HEK293T (cell line): ENCODE data around the gene SDC4.

ENCODE experiments used
- CTCF ChIA-PET: fragments of 350-600 bp; formaldehyde crosslinking; extraction: SDS; loops from one replicate; lab custom pipeline; 2021; ENCODE audit warnings: antibody characterized with exemption, inconsistent platforms; lab: Yijun Ruan, JAX
- POLR2A ChIA-PET: fragments of 350-600 bp; formaldehyde crosslinking; extraction: SDS; loops from one replicate; lab custom pipeline; 2020; ENCODE audit warnings: antibody characterized with exemption, inconsistent platforms; lab: Yijun Ruan, JAX
- DNase-seq: peaks from one replicate; pipeline ENCODE4 v3.0.0; 2012; ENCODE audit warnings: mixed read lengths; ENCODE audit errors: extremely low spot score
- ARNT ChIP-seq: fragments of 450-650 bp; IDR thresholded peaks from 2 replicates; pipeline ENCODE4 v1.6.1; 2017; ENCODE audit warnings: mild to moderate bottlenecking
- BHLHE40 ChIP-seq: fragments of 450-650 bp; IDR thresholded peaks from 2 replicates; pipeline ENCODE4 v1.6.1; 2016; ENCODE audit warnings: mild to moderate bottlenecking, moderate library complexity, borderline replicate concordance
- CTBP1 ChIP-seq: fragments of 450-650 bp; IDR thresholded peaks from 2 replicates; pipeline ENCODE4 v1.6.1; 2016; ENCODE audit warnings: borderline replicate concordance
- ELF4 ChIP-seq: fragments of 450-650 bp; IDR thresholded peaks from 2 replicates; pipeline ENCODE4 v1.6.1; 2017; ENCODE audit warnings: antibody characterized with exemption
- FOXA1 ChIP-seq: fragments of 450-650 bp; IDR thresholded peaks from 2 replicates; pipeline ENCODE4 v1.6.1; 2016; ENCODE audit warnings: mild to moderate bottlenecking
- FOXK2 ChIP-seq: fragments of 450-650 bp; IDR thresholded peaks from 2 replicates; pipeline ENCODE4 v1.6.1; 2016; ENCODE audit warnings: mild to moderate bottlenecking
- FOXM1 ChIP-seq: fragments of 450-650 bp; IDR thresholded peaks from 2 replicates; pipeline ENCODE4 v1.6.1; 2017; ENCODE audit warnings: mild to moderate bottlenecking, borderline replicate concordance
- HDGF ChIP-seq: fragments of 450-650 bp; IDR thresholded peaks from 2 replicates; pipeline ENCODE4 v1.6.1; 2017; ENCODE audit warnings: antibody characterized with exemption, borderline replicate concordance
- L3MBTL2 ChIP-seq: fragments of 450-650 bp; conservative IDR thresholded peaks from 2 replicates; pipeline ENCODE4 v1.6.1; 2016; ENCODE audit warnings: mild to moderate bottlenecking
- LEF1 ChIP-seq: fragments of 450-650 bp; IDR thresholded peaks from 2 replicates; pipeline ENCODE4 v1.6.1; 2017; ENCODE audit warnings: mild to moderate bottlenecking, borderline replicate concordance
- NFRKB ChIP-seq: fragments of 450-650 bp; IDR thresholded peaks from 2 replicates; pipeline ENCODE4 v1.6.1; 2016; ENCODE audit warnings: mild to moderate bottlenecking, moderate library complexity
- PKNOX1 ChIP-seq: fragments of 450-650 bp; IDR thresholded peaks from 2 replicates; pipeline ENCODE4 v1.6.1; 2016
- SP1 ChIP-seq: fragments of 450-650 bp; IDR thresholded peaks from 2 replicates; pipeline ENCODE4 v1.6.1; 2017
- SUZ12 ChIP-seq: fragments of 450-650 bp; IDR thresholded peaks from 2 replicates; pipeline ENCODE4 v1.6.1; 2016; ENCODE audit warnings: mild to moderate bottlenecking
- TARDBP ChIP-seq: fragments of 450-650 bp; IDR thresholded peaks from 2 replicates; pipeline ENCODE4 v1.6.1; 2016
- ZNF384 ChIP-seq: fragments of 450-650 bp; IDR thresholded peaks from 2 replicates; pipeline ENCODE4 v1.6.1; 2016

Gene SDC4

GRCh38 chr20:45347936-45348778, at the start of gene SDC4:
SDC4 (minus strand) TSS chr20:45348424; CDS start chr20:45348384, 40 bp downstream.
- DNase-seq = peak; percentile 69
- POLR2A ChIA-PET = interaction anchor here (0.8 to 3.2 kb wide), 4 partner anchors 11 to 68 kb away, joined by 3 to 16 read pairs (median 4); partner anchors contain the start of genes PIGT and SYS1
- CTCF ChIA-PET = interaction anchor here (0.9 to 1.0 kb wide), 3 partner anchors 21 to 105 kb away, joined by 3 read pairs; no protein-coding TSS in a partner anchor
- peak; percentile 54; the same call in 1 of the 2 replicates for TF ChIP-seq L3MBTL2
- no peak for TF ChIP-seq ARNT
- no peak for TF ChIP-seq PKNOX1

- ChIA-PET POLR2A (interaction anchor here (1.3 to 1.9 kb wide), 2 partner anchors 11 to 21 kb away, joined by 6 to 7 read pairs; partner anchors contain the start of gene PIGT), CTCF (interaction anchor here (1.6 kb wide), 1 partner anchor 11 kb away, joined by 3 read pairs; no protein-coding TSS in a partner anchor)
- TF ChIP-seq SUZ12 (no peak), PKNOX1 (no peak), L3MBTL2 (no peak), CTBP1 (no peak), FOXK2 (no peak), BHLHE40 (no peak), ZNF384 (no peak), SP1 (no peak), TARDBP (no peak), NFRKB (no peak), HDGF (no peak)
- no peak for DNase-seq
Measured at GRCh38 chr20:45395114-45395415, 46.8 kb upstream of the SDC4 start.

- no peak for TF ChIP-seq SP1
- TF ChIP-seq BHLHE40 = no peak
- TF ChIP-seq FOXM1 = no peak
- TF ChIP-seq ZNF384 = no peak
- TF ChIP-seq ELF4 = no peak
- TF ChIP-seq FOXA1 = no peak
- no peak for TF ChIP-seq PKNOX1
- TF ChIP-seq LEF1 = no peak
- no peak for TF ChIP-seq TARDBP
- no peak for TF ChIP-seq HDGF
- no peak for TF ChIP-seq SUZ12
- no peak for TF ChIP-seq NFRKB
- CTCF ChIA-PET = interaction anchor here (1.6 kb wide), 1 partner anchor 12 kb away, joined by 3 read pairs; no protein-coding TSS in a partner anchor
- POLR2A ChIA-PET = interaction anchor here (1.3 to 1.9 kb wide), 2 partner anchors 11 to 21 kb away, joined by 6 to 7 read pairs; partner anchors contain the start of gene PIGT
- DNase-seq = no peak
Measured at GRCh38 chr20:45394221-45395113, 46.2 kb upstream of the SDC4 start.

- ChIA-PET POLR2A (interaction anchor here (1.2 kb wide), 1 partner anchor 15 kb away, joined by 3 read pairs; no protein-coding TSS in a partner anchor), CTCF (interaction anchor here (0.7 to 1.3 kb wide), 2 partner anchors 42 to 44 kb away, joined by 3 to 6 read pairs; no protein-coding TSS in a partner anchor)
- DNase-seq = no peak
- TF ChIP-seq BHLHE40 (no peak), SUZ12 (no peak), CTBP1 (no peak), FOXA1 (no peak), FOXK2 (no peak), HDGF (no peak), TARDBP (no peak), L3MBTL2 (no peak), PKNOX1 (no peak), FOXM1 (no peak), ELF4 (no peak), SP1 (no peak), ZNF384 (no peak)
Measured at GRCh38 chr20:45392733-45393132, 44.5 kb upstream of the SDC4 start.

- ChIA-PET POLR2A (no interaction called here), CTCF (interaction anchor here (1.3 kb wide), 1 partner anchor 17 kb away, joined by 5 read pairs; no protein-coding TSS in a partner anchor)
- DNase-seq = no peak
- TF ChIP-seq ZNF384 = no peak
- no peak for TF ChIP-seq CTBP1
- TF ChIP-seq ARNT = no peak
- TF ChIP-seq PKNOX1 = no peak
- no peak for TF ChIP-seq SP1
- TF ChIP-seq SUZ12 = no peak
- no peak for TF ChIP-seq L3MBTL2
Measured at GRCh38 chr20:45391559-45391958, 43.3 kb upstream of the SDC4 start.
